Fibroblast of villous mesenchyme (primary cell): ENCODE measurements around the gene ZSCAN32. TPM values are rescaled to one million over a fixed set of nuclear protein-coding genes. Genes with fewer than 3 reads are reported as not detected.

Source experiments
- DNase-seq: peaks from one replicate; pipeline ENCODE4 v3.0.0-alpha.2; 2010; ENCODE audit warnings: low read depth
- H3K4me3 ChIP-seq: 2 replicates; pipeline ENCODE4 v1.5.1; 2011; ENCODE audit warnings: low read depth, mild to moderate bottlenecking, low read length
- CTCF ChIP-seq: IDR thresholded peaks from 2 replicates; pipeline ENCODE4 v1.5.1; 2012; ENCODE audit warnings: low read depth, mild to moderate bottlenecking, low read length; ENCODE audit not compliant: insufficient read depth
- total RNA-seq: library from RNA; depleted of rRNA; stranded (reverse); fragments of >200 nt; gene quantifications from 2 replicates; pipeline ENCODE4 v1.2.3, GENCODE V29; 2012

The ZSCAN32 gene
- total RNA-seq, 1 donor = 12.1 TPM

GRCh38 chr16:3358871-3359270 is 41.9 kb downstream of the ZSCAN32 start:
- no peak overlapping the region for H3K4me3 ChIP-seq
- no peak for DNase-seq
- no peak for TF ChIP-seq CTCF

GRCh38 chr16:3356118-3356517 is 44.7 kb downstream of the ZSCAN32 start:
- no peak overlapping the region for H3K4me3 ChIP-seq
- no peak for DNase-seq
- no peak for TF ChIP-seq CTCF

DNA sequence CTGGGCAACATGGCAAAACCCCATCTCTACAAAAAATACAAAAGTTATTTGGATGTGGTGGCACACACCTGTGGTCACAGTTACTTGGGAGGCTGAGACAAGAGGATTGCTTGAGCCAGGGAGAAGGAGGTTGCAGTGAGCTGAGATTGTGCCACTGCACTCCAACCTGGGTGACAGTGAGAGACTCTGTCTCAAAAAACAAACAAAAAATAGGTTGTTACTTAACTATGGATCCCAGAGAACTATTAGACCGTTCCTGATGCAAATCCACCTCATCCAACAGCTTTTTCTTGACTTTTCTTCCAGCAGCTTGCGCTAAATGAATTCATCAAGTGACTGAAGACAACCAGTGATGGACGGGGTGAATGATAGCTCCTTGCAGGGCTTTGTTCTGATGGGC is 45.2 kb downstream of the ZSCAN32 start, which contains the start of gene OR2C1:
OR2C1 (plus strand) TSS at position 301 of the 400 bp plus-strand sequence; CDS start at position 353, 52 bp downstream.
- DNase-seq = no peak
- no peak within 1 kb of the TSS for H3K4me3 ChIP-seq
- TF ChIP-seq CTCF = no peak

DNA sequence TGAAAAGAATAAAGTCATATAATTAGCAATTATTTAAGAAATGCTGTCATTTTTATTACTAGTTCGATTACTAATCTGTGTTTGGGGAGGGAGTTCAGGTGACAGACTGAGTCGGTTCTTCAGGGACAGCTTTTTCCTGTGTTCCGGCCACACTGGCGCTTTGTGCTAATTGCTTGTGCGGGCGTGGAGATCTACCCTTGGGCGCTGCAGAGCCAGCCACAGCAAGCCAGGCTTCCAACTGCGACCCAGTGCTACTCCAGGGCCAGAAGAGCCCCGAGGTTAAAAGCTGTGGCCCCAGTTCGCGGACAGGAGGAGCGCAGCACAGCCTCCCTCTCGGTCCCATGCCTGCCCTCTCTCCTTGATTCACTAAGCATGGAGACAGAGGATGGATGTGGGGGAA is 51.6 kb downstream of the ZSCAN32 start:
- no peak for TF ChIP-seq CTCF
- H3K4me3 ChIP-seq = no peak overlapping the region
- no peak for DNase-seq

GRCh38 chr16:3348547-3349167 is 52.1 kb downstream of the ZSCAN32 start:
- no peak overlapping the region for H3K4me3 ChIP-seq
- no peak for TF ChIP-seq CTCF
- DNase-seq = no peak

GRCh38 chr16:3347586-3347985 is 53.2 kb downstream of the ZSCAN32 start:
- DNase-seq = no peak
- H3K4me3 ChIP-seq = no peak overlapping the region
- TF ChIP-seq CTCF = no peak

DNA sequence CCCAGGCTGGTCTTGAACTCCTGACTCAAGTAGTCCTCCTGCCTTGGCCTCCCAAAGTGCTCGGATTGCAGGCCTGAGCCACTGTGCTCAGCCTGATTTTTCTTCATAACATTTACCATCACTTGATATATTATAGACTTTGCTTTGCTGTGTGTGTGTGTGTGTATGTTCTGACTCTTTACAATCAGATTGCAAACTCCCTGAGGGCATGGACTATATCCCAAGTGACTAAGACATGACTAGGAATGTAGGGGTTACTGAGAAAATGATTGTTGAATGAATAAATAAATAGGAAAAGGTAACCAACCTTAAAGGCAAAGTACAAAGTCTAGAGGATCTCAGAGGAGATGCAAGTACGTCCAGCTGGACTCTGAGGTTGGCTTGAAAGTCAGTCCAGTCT is 54.8 kb downstream of the ZSCAN32 start:
- no peak overlapping the region for H3K4me3 ChIP-seq
- no peak for DNase-seq
- TF ChIP-seq CTCF = no peak
